Effector memory CD8-positive, alpha-beta T cell (primary cell): ENCODE data around the gene LOXL4.

Source experiments
- ATAC-seq: fragments of 150-1000 bp; cut with Tn5 transposase; replicated peaks from 2 replicates; pipeline ENCODE4 v1.10.0; 2021; ENCODE audit warnings: mild to moderate bottlenecking, moderate library complexity
- DNase-seq, 3 experiments: peaks; one replicate each; pipeline ENCODE4 v3.0.0; 2021
- H3K27ac Mint-ChIP-seq, 2 donors: one replicate each; pipeline ENCODE4 v1.8.0; 2022; ENCODE audit warnings: mild to moderate bottlenecking in 2 of 2, mixed read lengths in 2 of 2, moderate library complexity in 2 of 2
- H3K27me3 Mint-ChIP-seq, 2 donors: one replicate each; pipeline ENCODE4 v1.8.0; 2022; ENCODE audit warnings: mixed read lengths in 2 of 2
- H3K36me3 Mint-ChIP-seq: one replicate; pipeline ENCODE4 v1.8.0; 2022; ENCODE audit warnings: mild to moderate bottlenecking, moderate library complexity, mixed read lengths; ENCODE audit not compliant: insufficient read depth
- H3K4me1 Mint-ChIP-seq, 2 donors: one replicate each; pipeline ENCODE4 v1.8.0; 2022; ENCODE audit warnings: low read depth in 2 of 2, mixed read lengths in 2 of 2
- H3K4me3 Mint-ChIP-seq, 2 donors: one replicate each; pipeline ENCODE4 v1.8.0; 2022; ENCODE audit warnings: mild to moderate bottlenecking in 2 of 2, mixed read lengths in 2 of 2, moderate library complexity in 2 of 2
- H3K9me3 Mint-ChIP-seq, 2 donors: one replicate each; pipeline ENCODE4 v1.8.0; 2022; ENCODE audit warnings: mixed read lengths in 2 of 2

The LOXL4 gene

GRCh38 chr10:98209441-98209840, 58.6 kb downstream of the LOXL4 start:
- Mint-ChIP-seq H3K4me3 (no peak overlapping the region), H3K4me1 (peaks cover 15 to 45% of the 10 kb centered on the region in 2 donors), H3K27ac (peak overlapping the region in 1 of 2 donors; percentile 62), H3K36me3 (peaks cover 11% of the 10 kb centered on the region), H3K27me3 (no peaks in the 10 kb centered on the region), H3K9me3 (no peaks in the 10 kb centered on the region)
- ATAC-seq, result no peak
- DNase-seq, result no peak

DNA sequence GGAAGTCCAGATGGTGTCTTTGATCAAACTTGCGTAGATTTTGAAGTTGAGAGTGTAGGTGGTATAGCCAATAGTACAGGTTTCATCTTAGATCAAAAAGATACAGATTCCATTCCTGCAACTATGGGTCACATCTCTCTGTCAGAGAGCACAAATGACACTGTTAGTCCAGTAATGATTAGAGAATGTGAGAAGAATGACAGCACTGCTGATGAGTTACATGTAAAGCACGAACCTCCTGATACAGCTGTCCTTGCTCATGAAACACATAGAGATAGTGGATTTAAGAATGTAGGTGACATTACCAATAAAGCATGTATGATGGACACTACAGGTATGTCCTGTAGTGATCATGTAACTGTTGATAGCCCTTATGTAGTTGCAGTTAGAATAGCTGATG, 59.1 kb downstream of the LOXL4 start:
- no peak for DNase-seq
- H3K4me1 Mint-ChIP-seq, result peaks cover 18 to 43% of the 10 kb centered on the region in 2 donors
- H3K4me3 Mint-ChIP-seq, result no peak overlapping the region

GRCh38 chr10:98205351-98205750, 62.6 kb downstream of the LOXL4 start:
- no peaks in the 10 kb centered on the region for H3K27me3 Mint-ChIP-seq
- ATAC-seq (no peak), DNase-seq (no peak)
- no peak overlapping the region for H3K27ac Mint-ChIP-seq
- H3K9me3 Mint-ChIP-seq, result no peaks in the 10 kb centered on the region
- H3K36me3 Mint-ChIP-seq, result peaks cover 15% of the 10 kb centered on the region
- peaks cover 14 to 31% of the 10 kb centered on the region in 2 donors for H3K4me1 Mint-ChIP-seq
- no peak overlapping the region for H3K4me3 Mint-ChIP-seq

More for the DNA sequence above, 59.1 kb downstream of the LOXL4 start:
- no peaks in the 10 kb centered on the region for H3K9me3 Mint-ChIP-seq
- H3K36me3 Mint-ChIP-seq, result peaks cover 11% of the 10 kb centered on the region
- peak overlapping the region in 1 of 2 donors; percentile 62 for H3K27ac Mint-ChIP-seq
- H3K27me3 Mint-ChIP-seq, result no peaks in the 10 kb centered on the region
- ATAC-seq, result no peak

DNA sequence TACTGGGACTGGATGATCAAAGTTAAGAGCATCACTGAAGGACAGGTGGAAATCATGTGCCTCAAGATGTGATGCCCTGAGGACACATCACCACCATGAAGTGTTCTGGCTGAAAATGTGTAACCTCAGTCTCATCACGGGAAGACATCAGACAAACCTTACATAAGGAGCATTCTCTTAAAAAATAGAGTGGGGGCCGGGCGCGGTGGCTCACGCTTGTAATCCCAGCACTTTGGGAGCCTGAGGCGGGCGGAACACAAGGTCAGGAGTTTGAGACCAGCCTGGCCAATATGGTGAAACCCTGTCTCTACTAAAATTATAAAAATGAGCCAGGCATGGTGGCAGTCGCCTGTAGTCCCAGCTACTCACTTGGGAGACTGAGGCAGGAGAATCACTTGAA, 65.6 kb downstream of the LOXL4 start:
- ATAC-seq (no peak), DNase-seq (no peak)
- H3K27me3 Mint-ChIP-seq, result no peaks in the 10 kb centered on the region
- H3K4me3 Mint-ChIP-seq, result no peak overlapping the region
- peaks cover 12 to 30% of the 10 kb centered on the region in 2 donors for H3K4me1 Mint-ChIP-seq
- no peaks in the 10 kb centered on the region for H3K9me3 Mint-ChIP-seq
- peaks cover 4% of the 10 kb centered on the region for H3K36me3 Mint-ChIP-seq
- H3K27ac Mint-ChIP-seq, result no peak overlapping the region

DNA sequence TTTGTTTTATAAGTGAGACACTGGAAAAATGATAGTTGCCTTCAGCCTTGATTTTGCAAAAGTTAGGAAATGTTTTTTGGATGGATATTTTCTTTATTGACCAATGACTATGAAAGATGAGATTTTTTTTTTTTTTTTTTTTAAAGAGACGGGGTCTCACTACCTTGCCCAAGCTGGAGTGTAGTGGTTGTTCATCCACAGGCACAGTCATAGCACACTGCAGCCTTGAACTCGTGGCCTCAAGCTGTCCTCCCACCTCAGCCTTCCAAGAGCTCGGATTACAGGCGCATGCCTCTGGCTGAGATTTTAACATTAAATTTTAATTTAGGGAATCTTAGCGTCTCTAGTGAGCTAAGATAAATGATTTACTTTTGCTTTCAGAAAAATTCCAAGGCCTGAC, 66.2 kb downstream of the LOXL4 start:
- Mint-ChIP-seq H3K27ac (peak overlapping the region in 1 of 2 donors; percentile 74), H3K9me3 (no peaks in the 10 kb centered on the region), H3K36me3 (peaks cover 4% of the 10 kb centered on the region), H3K27me3 (no peaks in the 10 kb centered on the region), H3K4me1 (peaks cover 16 to 30% of the 10 kb centered on the region in 2 donors), H3K4me3 (no peak overlapping the region)
- no peak for DNase-seq
- no peak for ATAC-seq
